ENCODE measurements around the gene MSI2. TPM values are rescaled to one million over a fixed set of nuclear protein-coding genes. Genes with fewer than 3 reads are reported as not detected.

The MSI2 gene
- total and polyA plus RNA-seq, 9 of the 15 experiments (the other 6 are each of a cell fraction or from before 2014, with no cell fraction given), result 4.6 to 61.8 (median 42.4) TPM

- no peak for ATAC-seq
Observed at GRCh38 chr17:57551321-57552079, 295.2 kb downstream of the MSI2 start.

More at GRCh38 chr17:57551321-57552079, 295.2 kb downstream of the MSI2 start:
- Histone ChIP-seq H3K79me2 (ENCODE audit: control insufficient read depth, insufficient read depth, low read length) (peaks cover 5% of the 10 kb centered on the region; the same call in 1 of the 3 replicates), H3K9ac (ENCODE audit: insufficient read depth in 1 of 2, low read depth in 2 of 2, low read length in 2 of 2) (peak overlapping the region in 1 of 2 experiments; percentile 78; a peak in 2 of 4 replicates), H3K36me3 (ENCODE audit: control insufficient read depth, insufficient read depth, low read length) (no peaks in the 10 kb centered on the region; the same call in 2 of the 3 replicates), H4K20me1 (replicated peaks; ENCODE audit: control insufficient read depth, insufficient read depth, low read length) (peaks cover 9% of the 10 kb centered on the region; the same call in 1 of the 2 replicates), H3K4me1 (replicated peaks in 1 of 2; ENCODE audit: control insufficient read depth in 2 of 2, insufficient read depth in 2 of 2, low read length in 2 of 2) (peaks cover 29% of the 10 kb centered on the region in 2 experiments; a peak in 4 of 5 replicates), H3K27ac (ENCODE audit: extremely low read depth, low read depth, low read length) (no peak overlapping the region), H3K9me3 (replicated peaks; ENCODE audit: control insufficient read depth, insufficient read depth, low read depth, low read length) (no peaks in the 10 kb centered on the region), H3K27me3 (ENCODE audit: control insufficient read depth in 2 of 2, insufficient read depth in 2 of 2, low read length in 2 of 2) (no peaks in the 10 kb centered on the region), H2AFZ (ENCODE audit: low read depth, low read length) (no peak overlapping the region), H3K9me1 (ENCODE audit: control insufficient read depth, insufficient read depth, low read length) (no peaks in the 10 kb centered on the region), H3K4me2 (ENCODE audit: insufficient read depth, low read length) (no peak overlapping the region), H3K4me3 (no peak overlapping the region)
- in situ Hi-C loops (cut with MboI), result no loop called here
- intact Hi-C loops (cut with micrococcal nuclease), result loop anchor here (2.0 to 5.0 kb wide), 2 partner anchors 93 to 121 kb away; no protein-coding TSS in a partner anchor
- ChIA-PET CTCF (ENCODE audit: low intra/inter-chr PET ratio) (no interaction called here), POLR2A (interaction anchor here (0.7 to 1.6 kb wide), 2 partner anchors 11 to 16 kb away, joined by 4 to 5 read pairs; no protein-coding TSS in a partner anchor)
- no TSS peak for BruUV-seq (replicated peaks)
- 80% methylated on average over 14 of the region's 14 CpGs for WGBS (ENCODE audit: insufficient coverage, low coverage, missing lambda C conversion rate)
- DNase-seq (ENCODE audit: extremely low read depth in 1 of 4, low spot score in 3 of 4), result no peak
- TF ChIP-seq ZNF696 (CRISPR knock-in tag; conservative IDR thresholded peaks at IDR 0.05), result no peak
- no peak for TF ChIP-seq ZC3H11A (IDR thresholded peaks at IDR 0.05; ENCODE audit: low read depth, low read length)
- TF ChIP-seq CBFB (CRISPR knock-in tag; IDR thresholded peaks at IDR 0.05), result no peak
- TF ChIP-seq ELK3 (CRISPR knock-in tag; IDR thresholded peaks at IDR 0.05), result no peak
- no peak for TF ChIP-seq E2F3 (CRISPR knock-in tag; IDR thresholded peaks at IDR 0.05)
- no peak for TF ChIP-seq ZNF239 (CRISPR knock-in tag; IDR thresholded peaks at IDR 0.05)
- no peak for FAIRE-seq

Data from K562 (cell line).